NCI-H2227 treated with DMSO at 0.1 percent for 48 hours (cell line): ENCODE measurements around the gene AKAIN1.

Experiments used
- DNase-seq: peaks from one replicate; lab custom pipeline; 2025; lab: John Stamatoyannopoulos, UW

The AKAIN1 gene

GRCh38 chr18:5093902-5094301 is 103.2 kb downstream of the AKAIN1 start:
- no peak for DNase-seq
